D721Med (cell line): ENCODE results near the gene NUCKS1.

Experiments used
- DNase-seq: peaks from one replicate; pipeline ENCODE4 v3.0.0; 2011; ENCODE audit warnings: low spot score; ENCODE audit not compliant: insufficient read length
- FAIRE-seq: peaks from 2 replicates; lab custom pipeline; 2011; peaks lifted over from hg19 to GRCh38; lab: Jason Lieb, UNC
- TF ChIP-seq, protein P1 (sequence below): IDR thresholded peaks from 2 replicates; pipeline ENCODE4 v1.5.1; 2012; ENCODE audit warnings: mild to moderate bottlenecking, control low read depth; ENCODE audit not compliant: insufficient read depth; ENCODE audit errors: missing control alignments

Gene NUCKS1

GRCh38 chr1:205670611-205671430, 79.2 kb downstream of the NUCKS1 start:
- FAIRE-seq: no peak
- DNase-seq: peak; percentile 77
- TF ChIP-seq, protein P1, sequence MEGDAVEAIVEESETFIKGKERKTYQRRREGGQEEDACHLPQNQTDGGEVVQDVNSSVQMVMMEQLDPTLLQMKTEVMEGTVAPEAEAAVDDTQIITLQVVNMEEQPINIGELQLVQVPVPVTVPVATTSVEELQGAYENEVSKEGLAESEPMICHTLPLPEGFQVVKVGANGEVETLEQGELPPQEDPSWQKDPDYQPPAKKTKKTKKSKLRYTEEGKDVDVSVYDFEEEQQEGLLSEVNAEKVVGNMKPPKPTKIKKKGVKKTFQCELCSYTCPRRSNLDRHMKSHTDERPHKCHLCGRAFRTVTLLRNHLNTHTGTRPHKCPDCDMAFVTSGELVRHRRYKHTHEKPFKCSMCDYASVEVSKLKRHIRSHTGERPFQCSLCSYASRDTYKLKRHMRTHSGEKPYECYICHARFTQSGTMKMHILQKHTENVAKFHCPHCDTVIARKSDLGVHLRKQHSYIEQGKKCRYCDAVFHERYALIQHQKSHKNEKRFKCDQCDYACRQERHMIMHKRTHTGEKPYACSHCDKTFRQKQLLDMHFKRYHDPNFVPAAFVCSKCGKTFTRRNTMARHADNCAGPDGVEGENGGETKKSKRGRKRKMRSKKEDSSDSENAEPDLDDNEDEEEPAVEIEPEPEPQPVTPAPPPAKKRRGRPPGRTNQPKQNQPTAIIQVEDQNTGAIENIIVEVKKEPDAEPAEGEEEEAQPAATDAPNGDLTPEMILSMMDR: no peak

DNA sequence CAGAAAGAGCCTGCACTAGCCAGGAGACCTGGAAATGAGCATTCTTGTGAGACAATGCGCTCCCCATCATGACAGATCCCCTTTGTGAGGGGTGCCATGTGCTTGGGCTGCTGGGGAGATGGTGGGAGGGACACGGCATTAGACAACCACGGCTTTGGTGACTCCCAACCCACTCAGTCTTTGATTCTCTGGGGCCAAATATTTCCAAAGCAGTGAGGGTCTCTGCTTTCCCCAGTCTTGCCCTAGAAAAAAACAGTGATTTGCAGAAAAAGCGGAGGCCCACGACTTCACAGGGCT, 79.9 kb downstream of the NUCKS1 start:
- DNase-seq: no peak

DNA sequence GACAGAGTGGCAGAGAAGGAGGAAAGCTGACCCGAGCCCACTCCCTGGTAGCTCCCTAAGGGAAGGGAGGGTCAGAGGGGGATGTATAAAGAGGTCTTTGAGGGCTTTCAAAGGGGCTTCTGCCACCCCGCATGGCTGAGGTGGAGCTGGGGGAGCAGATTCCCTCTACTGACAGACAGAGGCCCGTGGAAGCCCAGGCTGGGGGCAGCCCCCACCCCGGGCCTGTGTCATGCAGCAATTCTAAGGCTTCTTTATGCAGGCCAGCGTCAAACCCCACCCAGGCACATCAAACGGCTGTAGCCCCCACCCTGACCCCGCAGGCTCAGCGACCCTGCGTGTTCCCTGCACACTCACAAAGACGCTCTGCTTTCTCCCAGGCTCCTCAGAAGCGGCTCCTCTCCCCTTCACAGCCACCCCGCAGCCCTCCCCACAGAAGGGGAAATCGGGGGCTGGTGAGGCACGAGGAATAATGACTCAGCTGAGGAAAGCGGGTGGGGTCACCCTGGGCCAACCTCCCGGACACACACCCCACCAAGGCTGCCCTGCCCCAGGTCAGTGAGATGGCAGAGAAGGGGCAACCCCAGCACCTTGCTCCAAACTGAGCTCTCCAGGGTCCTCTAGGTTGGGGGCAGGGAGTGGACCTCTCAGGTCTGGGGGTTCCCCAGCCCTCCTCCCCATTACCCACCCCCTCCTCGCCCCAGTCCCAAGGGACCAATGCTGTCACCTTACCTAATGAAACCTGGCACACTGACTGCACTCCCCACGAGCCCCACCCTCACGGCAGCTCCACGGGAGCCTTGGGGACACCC, 80.4 kb downstream of the NUCKS1 start:
- TF ChIP-seq, protein P1: no peak
- peak; percentile 34 for DNase-seq
- no peak for FAIRE-seq

More for the DNA sequence above, 79.9 kb downstream of the NUCKS1 start:
- no peak for FAIRE-seq
- TF ChIP-seq, protein P1: no peak

GRCh38 chr1:205668951-205669340, 81.0 kb downstream of the NUCKS1 start:
- FAIRE-seq (no peak), DNase-seq (peak; percentile 17)
- TF ChIP-seq, protein P1: no peak

DNA sequence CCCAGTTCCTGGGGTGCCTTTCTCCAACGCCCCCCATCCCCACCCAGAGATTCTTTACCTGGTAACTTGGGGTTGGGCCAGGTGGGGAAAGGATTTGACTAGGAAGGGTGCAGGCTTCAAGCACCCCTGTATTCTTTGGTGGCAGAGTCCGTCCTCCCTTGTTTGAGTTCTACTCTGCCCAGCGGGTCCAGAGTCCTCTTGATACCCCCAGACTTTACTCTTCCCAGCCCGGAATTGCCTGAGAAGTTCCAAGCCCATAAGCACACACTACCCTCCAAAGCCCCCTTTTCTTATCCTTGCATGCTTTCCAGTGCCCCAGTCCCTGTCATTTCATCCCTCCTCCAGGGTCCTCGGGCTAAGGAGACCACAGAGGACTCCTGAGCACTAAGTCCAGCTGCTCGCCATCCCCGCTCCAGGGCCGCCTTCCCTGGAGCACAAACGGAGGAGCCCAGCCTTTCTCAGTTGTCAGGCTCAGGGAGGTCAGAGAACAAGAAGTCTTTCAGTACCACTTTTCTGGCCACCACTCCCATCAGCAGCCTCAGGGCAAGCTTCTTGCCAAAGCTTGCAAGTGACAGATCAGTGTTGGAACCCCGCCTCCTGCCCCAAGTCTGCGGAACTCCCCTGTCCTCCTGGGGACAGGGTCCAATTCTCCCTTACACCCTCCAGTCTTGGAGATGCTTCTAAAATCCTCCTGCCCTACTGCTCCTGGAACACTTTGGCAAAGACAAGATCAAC, 81.9 kb downstream of the NUCKS1 start:
- peak; percentile 13 for DNase-seq
- TF ChIP-seq, protein P1: no peak
- no peak for FAIRE-seq

- FAIRE-seq: no peak
- TF ChIP-seq, protein P1: no peak
- no peak for DNase-seq
These were observed 83.4 kb downstream of the NUCKS1 start for GRCh38 chr1:205666372-205667166.
